NCI-H1417 treated with DMSO at 0.1 percent for 48 hours (cell line): ENCODE results near the gene KAT5.
"Not testable (repeated sequence)": the region's sequence is repeated elsewhere in the genome, so short reads cannot be mapped to it uniquely, and the experiment has no call there.

ENCODE experiments used
- DNase-seq: peaks from one replicate; lab custom pipeline; 2025; lab: John Stamatoyannopoulos, UW

KAT5 gene

DNA sequence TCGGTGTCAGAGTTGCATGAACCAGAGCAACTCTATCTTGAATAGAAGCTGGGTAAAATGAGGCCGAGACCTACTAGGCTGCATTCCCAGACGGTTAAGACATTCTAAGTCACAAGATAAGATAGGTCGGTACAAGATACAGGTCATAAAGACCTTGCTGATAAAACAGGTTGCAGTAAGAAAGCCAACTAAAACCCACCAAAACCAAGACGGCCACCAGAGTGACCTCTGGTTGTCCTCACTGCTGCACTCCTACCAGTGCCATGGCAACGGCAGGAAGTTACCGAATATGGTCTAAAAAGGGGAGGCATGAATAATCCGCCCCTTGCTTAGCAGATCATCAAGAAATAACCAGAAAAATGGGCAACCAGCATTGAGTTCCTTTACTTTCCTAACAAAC is 2.4 kb upstream of the KAT5 start:
- no peak for DNase-seq

DNA sequence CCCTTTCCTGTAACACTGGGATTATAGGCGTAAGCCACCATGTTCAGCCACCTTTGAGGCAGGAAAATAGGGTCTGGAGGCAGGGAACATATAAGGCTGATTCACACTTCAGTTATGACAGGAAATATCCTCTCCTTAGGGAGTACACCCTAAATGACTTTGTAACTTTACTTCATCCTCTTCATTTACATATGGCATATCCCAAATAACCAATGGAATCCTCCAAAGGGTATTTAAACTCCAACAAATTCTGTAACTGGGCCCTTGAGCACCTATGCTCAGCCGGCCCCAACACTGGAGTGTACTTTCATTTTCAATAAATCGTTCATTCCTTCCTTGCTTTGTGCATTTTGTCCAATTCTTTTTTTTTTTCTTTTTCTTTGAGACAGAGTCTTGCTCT is 1.6 kb upstream of the KAT5 start:
- DNase-seq = no peak

DNA sequence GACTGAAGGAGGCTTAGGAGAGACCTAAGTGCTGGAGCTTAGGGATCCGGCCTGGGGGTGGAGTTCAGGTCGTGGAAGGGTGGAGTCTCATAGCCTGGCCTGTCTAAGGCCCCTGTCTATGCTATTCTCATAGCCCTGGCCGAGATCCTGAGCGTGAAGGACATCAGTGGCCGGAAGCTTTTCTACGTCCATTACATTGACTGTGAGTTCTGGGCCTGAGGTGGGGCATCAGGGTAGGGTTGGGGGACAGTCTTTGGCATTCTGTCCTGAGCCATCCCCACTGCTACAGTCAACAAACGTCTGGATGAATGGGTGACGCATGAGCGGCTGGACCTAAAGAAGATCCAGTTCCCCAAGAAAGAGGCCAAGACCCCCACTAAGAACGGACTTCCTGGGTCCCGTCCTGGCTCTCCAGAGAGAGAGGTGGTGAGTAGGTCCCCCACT is 603 bp downstream of the KAT5 start:
- DNase-seq = no peak

DNA sequence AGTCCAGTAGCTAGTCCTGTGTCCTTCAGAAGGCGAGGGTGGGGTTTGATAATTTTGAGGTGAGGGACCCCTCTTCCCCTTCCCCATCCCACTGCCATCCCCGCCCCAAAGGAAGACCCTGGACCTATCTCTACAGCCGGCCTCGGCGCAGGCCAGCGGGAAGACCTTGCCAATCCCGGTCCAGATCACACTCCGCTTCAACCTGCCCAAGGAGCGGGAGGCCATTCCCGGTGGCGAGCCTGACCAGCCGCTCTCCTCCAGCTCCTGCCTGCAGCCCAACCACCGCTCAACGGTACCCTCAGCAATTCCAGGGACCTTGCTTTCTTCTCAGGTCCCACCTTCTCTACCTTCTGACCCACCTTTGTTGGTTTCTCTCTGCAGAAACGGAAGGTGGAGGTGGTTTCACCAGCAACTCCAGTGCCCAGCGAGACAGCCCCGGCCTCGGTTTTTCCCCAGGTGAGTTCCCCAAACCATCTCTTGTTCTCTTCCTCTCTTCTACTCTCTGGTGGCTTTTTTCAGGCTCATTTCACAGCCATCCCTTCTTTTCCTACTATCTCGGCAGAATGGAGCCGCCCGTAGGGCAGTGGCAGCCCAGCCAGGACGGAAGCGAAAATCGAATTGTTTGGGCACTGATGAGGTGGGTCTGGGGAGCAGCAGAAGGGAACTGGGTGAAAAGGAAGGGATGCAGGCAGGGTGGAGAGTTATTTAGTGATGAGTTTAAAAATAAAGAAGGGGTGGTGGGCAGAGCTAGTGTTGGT is 1.3 kb downstream of the KAT5 start:
- DNase-seq = no peak

DNA sequence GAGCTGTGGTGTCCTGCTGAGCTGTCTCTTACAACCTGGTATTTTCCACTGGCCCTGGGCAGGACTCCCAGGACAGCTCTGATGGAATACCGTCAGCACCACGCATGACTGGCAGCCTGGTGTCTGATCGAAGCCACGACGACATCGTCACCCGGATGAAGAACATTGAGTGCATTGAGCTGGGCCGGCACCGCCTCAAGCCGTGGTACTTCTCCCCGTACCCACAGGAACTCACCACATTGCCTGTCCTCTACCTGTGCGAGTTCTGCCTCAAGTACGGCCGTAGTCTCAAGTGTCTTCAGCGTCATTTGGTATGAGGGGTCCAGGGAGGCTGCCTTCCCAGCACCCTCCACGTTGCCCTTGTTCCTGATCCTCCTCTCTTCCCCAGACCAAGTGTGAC is 2.4 kb downstream of the KAT5 start:
- DNase-seq = no peak

DNA sequence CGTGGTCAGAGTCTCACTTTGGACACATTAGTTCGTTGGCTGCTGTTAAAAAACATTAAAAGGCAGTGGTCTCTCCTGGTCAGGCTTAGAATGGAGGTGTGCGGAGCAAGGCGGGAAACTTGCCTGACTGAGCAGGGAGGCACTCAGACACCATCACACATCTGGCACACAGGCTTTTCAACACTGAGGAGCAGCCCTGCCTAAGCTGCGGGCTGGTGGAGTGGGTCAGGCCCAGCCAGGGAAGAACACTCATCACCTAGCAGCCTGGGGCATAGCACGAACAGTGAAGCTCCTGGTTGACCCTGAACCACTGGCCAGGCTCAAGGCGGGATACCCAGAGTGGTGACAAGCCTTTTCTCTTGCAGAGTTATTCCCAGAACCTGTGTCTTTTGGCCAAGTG is 4.2 kb downstream of the KAT5 start:
- DNase-seq = no peak

DNA sequence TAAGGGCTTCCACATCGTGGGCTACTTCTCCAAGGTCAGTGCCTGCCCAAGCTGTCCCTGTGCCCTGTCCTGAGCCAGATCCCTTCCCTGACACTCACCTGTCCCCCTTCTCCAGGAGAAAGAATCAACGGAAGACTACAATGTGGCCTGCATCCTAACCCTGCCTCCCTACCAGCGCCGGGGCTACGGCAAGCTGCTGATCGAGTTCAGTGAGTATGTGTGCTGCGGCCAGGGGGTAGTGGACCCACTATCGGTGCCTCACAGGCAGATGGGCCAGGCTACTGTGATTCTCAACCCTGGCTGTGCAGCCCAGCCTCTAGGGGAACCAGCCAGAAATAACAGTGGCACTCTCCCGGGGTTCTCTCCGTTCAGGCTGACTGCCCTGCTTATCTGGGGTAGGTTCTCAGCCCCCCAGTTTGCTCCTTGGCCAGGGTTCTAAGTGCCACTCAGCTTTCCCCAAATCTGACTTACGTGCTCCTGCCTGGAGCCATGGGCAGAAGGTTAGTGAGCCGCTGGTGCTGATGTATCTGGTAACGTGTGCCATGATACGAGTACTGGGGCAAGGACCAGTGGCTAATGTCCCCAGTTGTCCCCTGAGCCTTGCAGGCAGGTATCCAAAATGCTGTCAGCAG is 4.8 kb downstream of the KAT5 start:
- no peak for DNase-seq

DNA sequence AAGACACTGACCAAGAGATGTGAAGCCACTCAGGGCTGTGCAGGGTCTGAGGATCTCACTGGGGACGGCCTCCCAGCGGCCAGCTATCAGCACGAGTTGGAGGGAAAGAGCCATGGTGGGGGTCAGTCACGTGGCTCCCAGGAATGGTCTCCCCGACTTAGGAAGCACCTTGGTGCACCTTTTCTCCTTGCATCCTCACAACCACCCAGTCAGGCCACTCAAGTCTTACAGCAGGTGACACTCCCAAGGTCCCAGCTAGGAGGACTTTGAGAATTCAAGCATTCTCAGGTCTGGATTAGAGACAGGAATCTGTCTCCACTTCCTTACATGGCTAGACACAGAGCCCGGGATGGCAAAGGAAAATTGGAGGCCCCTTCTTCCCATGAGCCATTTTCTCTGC is 5.9 kb downstream of the KAT5 start:
- no peak for DNase-seq

DNA sequence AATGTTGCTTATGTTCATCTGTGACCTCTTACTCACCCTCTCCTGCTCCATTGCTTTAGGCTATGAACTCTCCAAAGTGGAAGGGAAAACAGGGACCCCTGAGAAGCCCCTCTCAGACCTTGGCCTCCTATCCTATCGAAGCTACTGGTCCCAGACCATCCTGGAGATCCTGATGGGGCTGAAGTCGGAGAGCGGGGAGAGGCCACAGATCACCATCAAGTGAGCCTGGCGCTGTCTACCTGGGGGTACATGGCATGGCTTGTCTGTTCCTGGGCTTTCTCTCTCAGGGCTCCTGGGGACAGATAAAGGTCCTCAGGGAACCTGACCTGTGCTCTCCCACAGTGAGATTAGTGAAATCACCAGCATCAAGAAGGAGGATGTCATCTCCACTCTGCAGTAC is 6.5 kb downstream of the KAT5 start:
- no peak for DNase-seq

DNA sequence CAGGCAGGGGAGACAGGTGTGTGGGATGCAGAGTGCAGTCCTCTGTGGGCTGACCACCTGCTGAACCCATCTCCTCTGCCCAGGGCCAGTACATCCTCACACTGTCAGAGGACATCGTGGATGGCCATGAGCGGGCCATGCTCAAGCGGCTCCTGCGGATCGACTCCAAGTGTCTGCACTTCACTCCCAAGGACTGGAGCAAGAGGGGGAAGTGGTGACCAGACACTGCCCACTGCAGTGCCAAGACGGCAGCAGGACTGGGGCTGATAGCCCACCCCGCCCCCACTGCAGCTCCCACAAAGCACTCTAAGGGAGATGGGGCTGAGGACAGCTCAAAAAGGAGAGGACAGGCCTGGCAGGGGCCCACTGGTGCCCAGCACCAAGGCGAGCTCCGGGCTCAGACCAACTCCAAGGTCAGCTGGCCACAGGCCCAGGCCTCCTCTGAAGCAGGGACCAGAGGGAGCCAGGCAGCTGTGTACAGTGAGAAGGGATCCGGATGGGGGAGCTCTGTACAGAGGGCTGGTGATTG is 7.0 kb downstream of the KAT5 start:
- DNase-seq = no peak

DNA sequence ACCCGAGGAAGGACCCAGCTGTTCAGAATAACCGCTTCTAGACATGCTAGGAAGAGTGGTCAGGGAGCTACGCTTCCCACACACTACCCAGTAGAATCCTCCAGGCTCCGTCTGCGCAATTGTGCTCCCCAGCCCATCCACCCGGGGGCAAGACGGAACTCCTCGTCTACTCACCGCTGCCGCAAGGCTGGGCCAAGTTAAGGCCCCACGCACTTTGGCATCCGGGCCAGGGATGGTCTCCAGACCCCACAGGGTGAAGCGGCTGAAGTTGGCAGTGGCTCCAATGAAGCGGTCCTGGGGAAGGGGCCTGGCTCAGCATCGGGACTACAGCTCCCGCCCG is 7.8 kb downstream of the KAT5 start:
- DNase-seq = no peak

DNA sequence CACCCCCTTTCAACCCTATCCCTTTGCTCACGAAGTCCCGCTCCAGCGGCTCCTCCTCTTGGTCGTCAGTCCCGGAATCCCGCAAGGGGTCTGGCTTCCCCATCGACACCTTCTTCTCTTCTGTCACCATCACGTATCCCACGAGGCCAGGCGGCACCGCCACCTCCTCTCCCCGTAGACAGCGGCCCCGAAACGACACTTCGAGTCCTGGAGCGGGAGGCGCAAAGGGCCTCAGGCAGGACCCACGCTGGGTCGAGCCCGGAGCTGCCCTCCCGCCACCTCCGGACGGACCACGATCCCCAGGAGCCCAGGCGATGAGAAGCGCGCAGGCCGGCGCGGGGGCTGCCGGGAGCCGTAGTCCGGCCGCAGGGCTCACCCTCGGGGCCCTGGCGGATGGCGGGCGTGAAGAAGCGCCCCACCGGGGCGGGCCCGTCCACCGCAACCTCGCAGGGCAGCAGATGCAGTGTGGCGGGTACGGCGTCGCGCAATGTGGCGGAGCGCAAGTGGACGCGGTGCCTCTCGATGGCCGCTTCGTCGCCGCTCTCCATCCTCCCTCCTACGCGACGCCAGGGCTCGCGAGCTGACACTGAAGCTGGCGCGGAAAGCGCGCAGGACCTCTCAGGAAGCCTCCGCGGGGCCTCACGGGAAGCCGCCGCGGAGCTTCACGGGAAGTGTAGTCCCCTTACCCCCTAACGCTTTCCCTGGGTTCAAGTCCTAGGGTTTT is 8.3 kb downstream of the KAT5 start, which contains the start of gene RNASEH2C:
TSS of gene RNASEH2C (minus strand) at position 588 of the 724 bp plus-strand sequence. CDS start at position 548, 40 bp downstream.
- DNase-seq = peak; percentile 24

DNA sequence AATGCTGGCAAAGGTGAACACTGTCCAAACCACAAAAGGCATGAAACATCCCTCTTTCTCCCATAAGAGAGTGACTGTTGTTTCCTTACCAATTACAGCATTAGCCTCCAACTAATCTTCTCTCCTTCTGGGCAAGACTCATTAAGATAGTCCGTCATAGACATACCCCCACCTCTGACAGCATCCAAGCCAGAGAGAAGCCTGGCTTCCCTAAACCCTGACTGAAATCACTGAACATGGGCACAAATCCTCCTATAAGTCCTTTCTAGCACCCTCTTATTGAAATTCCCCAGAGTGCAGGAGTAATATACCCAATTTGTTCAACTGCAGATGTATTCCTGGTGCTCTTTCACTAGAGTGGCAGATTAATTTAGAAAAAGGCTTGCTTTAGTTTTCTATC is 10.2 kb downstream of the KAT5 start:
- DNase-seq = no peak

DNA sequence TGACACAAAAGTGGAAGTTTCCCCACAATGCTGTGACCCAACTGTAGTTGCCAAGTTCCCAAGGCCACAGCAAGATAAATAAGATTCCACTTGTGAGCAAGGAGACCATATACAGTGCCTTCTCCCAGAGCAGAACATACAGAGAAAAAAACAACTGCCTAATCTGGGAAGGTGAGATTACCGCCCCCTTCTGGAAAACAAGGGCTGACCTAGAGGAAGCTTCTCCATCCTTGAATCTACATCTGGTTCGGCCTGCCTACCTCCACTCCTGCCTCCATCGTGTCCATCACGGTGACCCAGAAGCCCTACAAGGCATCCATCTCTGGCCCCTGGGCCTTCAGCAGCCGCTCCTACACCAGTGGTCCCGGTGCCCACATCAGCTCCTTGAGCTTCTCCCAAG is 14.6 kb downstream of the KAT5 start:
- DNase-seq = no peak

DNA sequence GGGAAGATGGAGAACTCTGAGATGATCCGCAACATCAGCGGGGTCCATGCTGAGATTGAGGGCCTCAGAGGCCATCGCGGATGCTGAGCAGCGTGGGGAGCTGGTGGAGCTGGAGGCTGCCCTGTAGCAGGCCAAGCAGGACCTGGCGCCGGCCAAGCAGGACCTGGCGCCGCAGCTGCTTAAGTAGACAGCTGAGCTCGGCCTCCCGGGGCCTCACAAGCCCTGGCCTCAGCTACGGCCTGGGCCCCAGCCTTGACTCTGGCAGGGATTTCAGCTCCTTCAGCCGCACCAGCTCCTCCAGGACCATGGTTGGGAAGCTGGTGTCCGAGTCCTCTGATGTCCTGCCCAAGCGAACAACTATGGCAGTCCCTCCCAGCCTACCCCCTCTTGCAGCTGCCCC is 15.8 kb downstream of the KAT5 start:
- no peak for DNase-seq

DNA sequence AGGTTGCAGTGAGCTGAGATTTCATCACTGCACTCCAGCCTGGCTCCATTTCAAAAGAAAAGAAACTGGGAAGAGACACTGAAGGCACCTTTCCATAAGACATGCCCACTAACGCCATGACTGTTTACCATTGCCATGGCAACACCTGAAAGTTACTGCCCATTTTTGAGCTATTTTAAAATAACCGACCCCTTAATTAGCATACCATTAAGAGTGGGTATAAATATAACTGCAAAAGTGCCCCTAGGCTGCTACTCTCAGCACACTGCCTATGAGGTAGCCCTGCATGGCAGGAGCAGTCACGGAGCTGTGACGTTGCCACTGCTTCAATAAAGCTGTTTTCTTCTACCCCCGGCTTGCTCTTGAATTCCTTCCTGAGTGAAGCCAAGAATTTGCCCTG is 18.4 kb downstream of the KAT5 start:
- DNase-seq = no peak

DNA sequence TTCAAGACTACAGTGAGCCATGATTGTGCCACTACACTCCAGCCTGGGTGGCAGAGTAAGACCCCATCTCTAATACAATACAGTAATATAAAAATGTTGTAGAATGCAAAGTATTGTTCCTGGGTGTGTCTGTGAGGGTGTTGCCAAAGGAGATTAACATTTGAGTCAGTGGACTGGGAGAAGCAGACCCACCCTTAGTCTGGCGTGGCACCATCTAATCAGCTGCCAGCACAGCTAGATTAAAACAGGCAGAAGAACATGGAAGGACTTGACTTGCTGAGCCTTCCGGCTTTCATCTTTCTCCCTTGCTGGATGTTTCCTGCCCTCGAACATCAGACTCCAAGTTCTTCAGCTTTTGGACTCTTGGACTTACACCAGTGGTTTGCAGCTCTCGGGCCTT is 23.1 kb downstream of the KAT5 start:
- not testable (repeated sequence) for DNase-seq

DNA sequence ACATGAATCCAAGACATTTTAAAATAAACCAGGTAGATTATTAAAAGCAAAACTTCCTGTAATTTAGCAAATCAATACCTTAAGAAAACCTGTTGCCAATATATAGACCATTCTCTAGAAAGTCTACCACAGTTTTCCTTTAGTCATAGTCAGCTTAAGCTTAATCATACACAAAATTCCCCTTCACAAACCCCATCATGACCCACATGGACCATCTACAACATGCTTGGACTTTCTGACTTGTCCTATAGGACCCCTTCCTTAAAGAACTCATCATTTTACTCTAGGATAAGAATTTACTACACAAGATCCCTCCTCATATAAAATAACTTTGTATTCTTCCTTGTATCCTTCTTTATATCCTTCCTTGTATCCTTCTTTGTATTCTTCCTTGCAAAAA is 24.8 kb downstream of the KAT5 start:
- DNase-seq = no peak

DNA sequence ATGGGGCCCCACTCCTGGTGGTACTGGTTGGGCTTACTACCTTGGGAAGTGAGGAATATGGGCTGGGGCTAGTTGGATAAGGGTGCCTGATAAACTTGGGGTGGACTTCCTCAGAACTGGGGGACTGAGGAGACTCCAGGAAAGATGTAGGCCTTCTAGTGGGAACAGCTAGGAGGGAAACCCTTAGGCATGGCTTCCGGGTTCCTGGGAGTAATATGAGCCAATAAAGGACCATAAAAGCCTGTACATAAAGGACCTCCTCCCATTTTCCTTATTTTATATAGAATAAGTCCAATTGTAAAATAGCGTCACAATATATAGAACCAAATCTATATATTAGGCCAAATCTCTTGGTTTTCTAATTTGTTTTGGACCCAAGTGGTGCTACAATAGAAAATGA is 27.0 kb downstream of the KAT5 start:
- no peak for DNase-seq

DNA sequence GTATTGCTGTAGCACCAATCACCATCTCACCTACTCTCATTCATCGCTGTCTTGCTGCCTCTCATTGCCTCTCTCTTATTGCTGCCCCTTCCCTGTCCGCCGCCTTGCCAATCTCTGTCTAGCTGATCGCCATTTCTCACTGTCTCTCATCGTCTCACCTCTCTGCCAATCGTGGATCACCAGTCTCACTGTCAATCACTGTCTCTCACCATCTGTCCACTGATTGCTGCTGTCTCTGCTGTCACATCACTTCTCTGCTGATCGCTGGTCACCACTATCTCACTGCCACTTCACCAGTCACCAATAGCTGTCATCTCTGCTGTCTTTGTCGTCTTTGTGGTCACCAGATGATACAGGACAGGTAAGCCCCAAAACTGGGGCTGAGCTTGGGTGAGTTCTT is 29.1 kb downstream of the KAT5 start:
- DNase-seq = no peak

DNA sequence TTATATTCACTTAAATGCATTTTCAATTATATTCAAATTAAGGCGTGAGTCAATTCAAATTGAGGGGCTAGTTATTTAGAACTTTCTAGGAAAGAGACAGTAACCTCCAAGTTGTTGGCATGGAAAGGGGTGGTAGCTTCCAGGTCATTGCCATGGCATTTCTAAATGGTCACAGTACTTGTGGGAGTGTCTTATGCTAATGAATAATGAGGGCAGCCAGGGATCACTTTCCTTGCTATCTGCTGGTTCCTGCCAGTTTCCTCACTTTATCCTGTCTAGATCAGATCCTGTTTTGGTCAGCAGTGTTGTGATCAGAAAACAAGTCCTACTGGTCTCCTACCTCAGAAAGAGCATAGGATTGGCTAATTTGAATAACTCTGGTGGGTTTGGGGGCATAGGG is 30.3 kb downstream of the KAT5 start:
- DNase-seq = no peak

DNA sequence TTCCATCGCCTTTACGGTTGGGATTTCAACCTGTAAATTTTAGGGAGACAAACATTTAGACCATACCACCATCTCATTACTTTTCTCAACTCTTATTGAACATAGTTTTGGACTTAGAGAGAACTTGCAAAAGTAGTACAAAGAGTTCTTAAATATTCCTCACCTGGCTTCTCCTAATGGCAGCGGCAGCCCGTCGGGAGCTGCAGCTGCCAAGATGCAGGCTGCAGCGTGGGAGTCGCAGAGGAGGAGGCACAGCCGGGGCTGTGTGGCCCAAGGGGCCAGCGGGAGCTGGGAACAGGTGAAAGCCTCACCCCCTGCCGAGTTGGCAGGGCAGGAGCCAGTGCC is 31.6 kb downstream of the KAT5 start:
- DNase-seq = no peak

DNA sequence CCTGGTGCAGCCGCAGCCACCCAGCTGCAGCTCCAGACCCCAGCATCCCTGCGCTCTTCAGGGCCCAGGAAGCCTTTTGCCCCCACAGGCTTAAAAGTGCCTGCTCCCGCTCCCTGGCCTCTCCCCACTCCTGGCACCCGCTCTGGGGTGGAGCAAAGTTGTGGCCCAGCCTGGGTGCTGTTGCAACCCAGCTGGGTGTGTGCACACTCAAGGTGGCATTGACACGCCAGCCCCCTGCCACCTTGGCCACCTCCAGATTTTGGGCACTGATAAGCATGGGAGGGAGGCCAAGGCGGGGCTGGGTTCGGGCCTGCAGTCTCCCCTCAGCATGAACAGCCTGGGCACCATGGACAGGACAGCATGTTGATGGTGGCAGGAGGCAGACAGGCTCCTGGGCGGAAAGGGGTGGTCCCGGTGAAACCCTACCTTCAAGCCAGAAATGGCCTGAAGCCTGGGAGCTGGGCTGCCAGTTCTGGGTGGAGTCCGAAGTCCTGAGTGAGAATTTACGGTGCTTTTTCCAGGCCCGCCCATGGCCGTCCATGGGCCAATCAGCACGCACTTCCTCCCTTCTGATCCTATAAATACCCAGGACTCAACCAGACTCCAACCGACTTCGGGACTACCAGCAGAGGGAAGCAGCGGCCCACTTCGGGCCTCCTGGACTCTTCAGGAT is 32.1 kb downstream of the KAT5 start:
- no peak for DNase-seq
